H1 (cell line): ENCODE measurements around the gene CDX2. TPM values are rescaled to one million over a fixed set of nuclear protein-coding genes. Genes with fewer than 3 reads are reported as not detected.

Experiments
- CTCF ChIA-PET: fragments of 300-600 bp; sonication (Branson Sonifier 250); formaldehyde crosslinking; loops from one replicate; lab custom pipeline; 2021; ENCODE audit not compliant: partially characterized antibody; lab: Charles Lee
- POLR2A ChIA-PET: fragments of 300-600 bp; sonication (Branson Sonifier 250); formaldehyde crosslinking; loops from one replicate; lab custom pipeline; 2021; ENCODE audit warnings: inconsistent platforms; ENCODE audit not compliant: partially characterized antibody; lab: Charles Lee
- DNase-seq, 2 experiments: peaks; one replicate each; pipeline versions ENCODE4 v3.0.0 to v3.0.0-alpha.2; 2010 to 2022; ENCODE audit warnings: low spot score in 2 of 2, low read depth in 1 of 2, mixed read lengths in 1 of 2
- FAIRE-seq: peaks from 2 replicates; lab custom pipeline; 2011; peaks lifted over from hg19 to GRCh38; lab: Jason Lieb, UNC
- H2AFZ ChIP-seq: 2 replicates; pipeline ENCODE4 v1.8.1; 2012; ENCODE audit warnings: low read length, inconsistent platforms
- H2AK5ac ChIP-seq: 2 replicates; pipeline ENCODE4 v1.6.1; 2013; ENCODE audit warnings: low read depth, low read length
- H2BK120ac ChIP-seq: replicated peaks from 2 replicates; pipeline ENCODE3; 2013; ENCODE audit warnings: low read depth, low read length, inconsistent platforms
- H2BK12ac ChIP-seq: 2 replicates; pipeline ENCODE4 v1.6.1; 2013; ENCODE audit warnings: low read depth, low read length
- H2BK15ac ChIP-seq: 2 replicates; pipeline ENCODE4 v1.6.1; 2013; ENCODE audit warnings: low read length
- H2BK20ac ChIP-seq: 2 replicates; pipeline ENCODE4 v1.6.1; 2013; ENCODE audit warnings: low read length
- H2BK5ac ChIP-seq: 2 replicates; pipeline ENCODE4 v1.6.1; 2013; ENCODE audit warnings: low read depth, low read length
- H3K14ac ChIP-seq: 2 replicates; pipeline ENCODE4 v1.6.1; 2013; ENCODE audit warnings: inconsistent platforms; ENCODE audit not compliant: insufficient read length
- H3K18ac ChIP-seq: 2 replicates; pipeline ENCODE4 v1.6.1; 2013; ENCODE audit warnings: low read length; ENCODE audit errors: extremely low read depth
- H3K23ac ChIP-seq: 2 replicates; pipeline ENCODE4 v1.6.1; 2013; ENCODE audit warnings: inconsistent platforms; ENCODE audit not compliant: insufficient read length
- H3K23me2 ChIP-seq: 2 replicates; pipeline ENCODE4 v1.6.1; 2013; ENCODE audit warnings: low read depth, low read length
- H3K27ac ChIP-seq: 2 replicates; pipeline ENCODE4 v1.6.1; 2011; ENCODE audit warnings: low read depth, low read length, inconsistent platforms
- H3K27me3 ChIP-seq, 4 experiments: replicated peaks in 1 of 4; 1 replicate in 1 of 4; 2 replicates in 3 of 4; pipeline versions ENCODE4 v1.6.1 to v1.8.1; 2011 to 2013; ENCODE audit warnings: low read length in 3 of 4, mild to moderate bottlenecking in 3 of 4, inconsistent platforms in 2 of 4, mixed read lengths in 2 of 4, moderate library complexity in 1 of 4; ENCODE audit not compliant: control insufficient read depth in 3 of 4, insufficient read depth in 3 of 4; ENCODE audit errors: extremely low read depth in 1 of 4
- H3K36me3 ChIP-seq, 4 experiments: 2 replicates each; pipeline versions ENCODE4 v1.6.1 to v1.8.1; 2011 to 2013; ENCODE audit warnings: mild to moderate bottlenecking in 4 of 4, low read length in 3 of 4, moderate library complexity in 2 of 4, control low read depth in 1 of 4, inconsistent platforms in 1 of 4; ENCODE audit not compliant: insufficient read depth in 4 of 4, control insufficient read depth in 2 of 4
- H3K4ac ChIP-seq: replicated peaks from 2 replicates; pipeline ENCODE3; 2013; ENCODE audit warnings: low read length, low read depth, mixed read lengths, inconsistent platforms; ENCODE audit not compliant: insufficient read length
- H3K4me1 ChIP-seq, 4 experiments: replicated peaks in 1 of 4; 1 replicate in 1 of 4; 2 replicates in 3 of 4; pipeline versions ENCODE4 v1.6.1 to v1.8.1; 2011 to 2013; ENCODE audit warnings: low read length in 3 of 4, inconsistent platforms in 2 of 4, mixed read lengths in 1 of 4; ENCODE audit not compliant: insufficient read depth in 4 of 4, control insufficient read depth in 3 of 4
- H3K4me2 ChIP-seq, 2 experiments: 2 replicates each; pipeline versions ENCODE4 v1.6.1 to v1.8.1; 2011 to 2013; ENCODE audit warnings: low read depth in 2 of 2, low read length in 2 of 2, control low read depth in 1 of 2, inconsistent platforms in 1 of 2, mild to moderate bottlenecking in 1 of 2; ENCODE audit not compliant: insufficient read depth in 1 of 2
- H3K4me3 ChIP-seq, 4 experiments: fragments of 200-600, 300-600 bp in 1 of 4; sonication (generic), shearing (Covaris generic), sonication (Bioruptor Twin) in 1 of 4; 2 replicates each; pipeline versions ENCODE4 v1.5.1 to v1.8.1; 2011 to 2016; ENCODE audit warnings: low read length in 4 of 4, low read depth in 3 of 4, control low read depth in 2 of 4, inconsistent platforms in 2 of 4, mild to moderate bottlenecking in 2 of 4, mixed read lengths in 1 of 4, moderate library complexity in 1 of 4; ENCODE audit not compliant: insufficient read depth in 2 of 4; ENCODE audit errors: extremely low read depth in 1 of 4
- H3K56ac ChIP-seq: replicated peaks from 2 replicates; pipeline ENCODE3; 2013; ENCODE audit warnings: low read depth, mild to moderate bottlenecking, mixed read lengths, low read length, inconsistent platforms; ENCODE audit not compliant: insufficient read length
- H3K79me1 ChIP-seq: 2 replicates; pipeline ENCODE4 v1.6.1; 2013; ENCODE audit warnings: low read depth, low read length, control low read depth
- H3K79me2 ChIP-seq, 2 experiments: 2 replicates each; pipeline versions ENCODE4 v1.6.1 to v1.8.1; 2012 to 2013; ENCODE audit warnings: low read length in 2 of 2, mild to moderate bottlenecking in 2 of 2, inconsistent platforms in 1 of 2; ENCODE audit not compliant: insufficient read depth in 2 of 2, control insufficient read depth in 1 of 2
- H3K9ac ChIP-seq, 4 experiments: replicated peaks in 1 of 4; 1 replicate in 1 of 4; 2 replicates in 3 of 4; pipeline versions ENCODE4 v1.6.1 to v1.8.1; 2011 to 2013; ENCODE audit warnings: low read depth in 3 of 4, low read length in 3 of 4, control low read depth in 2 of 4, mild to moderate bottlenecking in 2 of 4, moderate library complexity in 2 of 4, inconsistent platforms in 1 of 4; ENCODE audit errors: extremely low read depth in 1 of 4
- H3K9me3 ChIP-seq, 2 experiments: 2 replicates each; pipeline versions ENCODE4 v1.6.1 to v1.8.1; 2012 to 2013; ENCODE audit warnings: mild to moderate bottlenecking in 2 of 2, moderate library complexity in 2 of 2, control low read depth in 1 of 2, inconsistent platforms in 1 of 2, low read depth in 1 of 2, low read length in 1 of 2, mixed read lengths in 1 of 2; ENCODE audit not compliant: insufficient read depth in 2 of 2
- H4K20me1 ChIP-seq, 2 experiments: replicated peaks in 1 of 2; 2 replicates each; pipeline versions ENCODE3 to v1.8.1; 2011 to 2013; ENCODE audit warnings: inconsistent platforms in 2 of 2, low read length in 2 of 2, mild to moderate bottlenecking in 1 of 2; ENCODE audit not compliant: insufficient read depth in 2 of 2, control insufficient read depth in 1 of 2
- H4K5ac ChIP-seq: 2 replicates; pipeline ENCODE4 v1.6.1; 2013; ENCODE audit warnings: low read length, low read depth, mixed read lengths, inconsistent platforms; ENCODE audit not compliant: insufficient read length
- H4K8ac ChIP-seq: 2 replicates; pipeline ENCODE4 v1.8.0; 2013; ENCODE audit warnings: mild to moderate bottlenecking, moderate library complexity, low read length, inconsistent platforms; ENCODE audit not compliant: insufficient read depth; ENCODE audit errors: extremely low read depth
- H4K91ac ChIP-seq: replicated peaks from 2 replicates; pipeline ENCODE3; 2013; ENCODE audit warnings: low read length, mixed read lengths, inconsistent platforms; ENCODE audit not compliant: insufficient read length
- BCL11A ChIP-seq, 2 experiments: IDR thresholded peaks; one replicate each; pipeline ENCODE4 v1.6.1; 2011; ENCODE audit warnings: low read depth in 2 of 2, low read length in 2 of 2, mild to moderate bottlenecking in 2 of 2
- EGR1 ChIP-seq: IDR thresholded peaks from 2 replicates; pipeline ENCODE4 v1.6.1; 2011; ENCODE audit warnings: low read depth, low read length, borderline replicate concordance
- EZH2 ChIP-seq: fragments of 200-600 bp; sonication (generic); IDR thresholded peaks from 2 replicates; pipeline ENCODE4 v1.7.1; 2012; ENCODE audit warnings: low read depth, mild to moderate bottlenecking, moderate library complexity, low read length, inconsistent platforms; ENCODE audit not compliant: severe bottlenecking
- FOSL1 ChIP-seq: IDR thresholded peaks from 2 replicates; pipeline ENCODE4 v1.6.1; 2011; ENCODE audit warnings: mild to moderate bottlenecking, low read depth, low read length, moderate library complexity; ENCODE audit not compliant: insufficient read depth
- NRF1 ChIP-seq: IDR thresholded peaks from 2 replicates; pipeline ENCODE4 v1.6.1; 2011; ENCODE audit warnings: mild to moderate bottlenecking, low read depth, low read length, improper control_type of control experiment
- RAD21 ChIP-seq, 2 experiments: IDR thresholded peaks in 1 of 2; conservative IDR thresholded peaks in 1 of 2; 2 replicates each; pipeline ENCODE4 v1.6.1; 2011; ENCODE audit warnings: low read depth in 2 of 2, low read length in 2 of 2, improper control_type of control experiment in 1 of 2, inconsistent platforms in 1 of 2, mild to moderate bottlenecking in 1 of 2, moderate library complexity in 1 of 2
- TBP ChIP-seq: IDR thresholded peaks from 2 replicates; pipeline ENCODE4 v1.6.1; 2011; ENCODE audit warnings: low read depth, low read length, improper control_type of control experiment
- WGBS, 2 experiments: shearing (Covaris generic) in 1 of 2; methylation state at CpG; one replicate each; pipeline versions ENCODE4 v1.1.6 to v1.1.7; 2013 to 2015; ENCODE audit warnings: low lambda C conversion rate in 2 of 2, mixed read lengths in 2 of 2, inconsistent platforms in 1 of 2, low coverage in 1 of 2, missing lambda C conversion rate in 1 of 2; ENCODE audit not compliant: insufficient replicate concordance in 2 of 2, insufficient coverage in 1 of 2, insufficient read length in 1 of 2; ENCODE audit errors: extremely low coverage in 1 of 2, missing lambda C conversion rate in 1 of 2; 5-methylcytosine and 5-hydroxymethylcytosine counted together
- polyA plus RNA-seq, 7 experiments: library from polyadenylated mRNA; depleted of rRNA in 3 of 7; stranded (reverse) in 5 of 7; unstranded in 2 of 7; fragments of >200 nt in 5 of 7; fragments of 200-250 nt in 2 of 7; gene quantifications; 1 replicate in 5 of 7; 2 replicates in 1 of 7; 4 replicates in 1 of 7; pipeline versions ENCODE4 v1.2.1 to v1.2.3, GENCODE V29; 2011 to 2013; ENCODE audit warnings: missing spikeins in 2 of 7, mixed read lengths in 2 of 7
- total RNA-seq: library from RNA; stranded (reverse); fragmentation: NEBNext Ultra II Directional; extraction: Animal tissue kit (Norgen Biotek cat#: 25700); gene quantifications from 2 replicates; pipeline ENCODE4 v1.2.1, GENCODE V29; 2021

The CDX2 gene
- total and polyA plus RNA-seq, 2 of the 8 experiments (the other 6 are each of a cell fraction or from before 2014, with no cell fraction given) = 0.09 TPM; not detected in 1

DNA sequence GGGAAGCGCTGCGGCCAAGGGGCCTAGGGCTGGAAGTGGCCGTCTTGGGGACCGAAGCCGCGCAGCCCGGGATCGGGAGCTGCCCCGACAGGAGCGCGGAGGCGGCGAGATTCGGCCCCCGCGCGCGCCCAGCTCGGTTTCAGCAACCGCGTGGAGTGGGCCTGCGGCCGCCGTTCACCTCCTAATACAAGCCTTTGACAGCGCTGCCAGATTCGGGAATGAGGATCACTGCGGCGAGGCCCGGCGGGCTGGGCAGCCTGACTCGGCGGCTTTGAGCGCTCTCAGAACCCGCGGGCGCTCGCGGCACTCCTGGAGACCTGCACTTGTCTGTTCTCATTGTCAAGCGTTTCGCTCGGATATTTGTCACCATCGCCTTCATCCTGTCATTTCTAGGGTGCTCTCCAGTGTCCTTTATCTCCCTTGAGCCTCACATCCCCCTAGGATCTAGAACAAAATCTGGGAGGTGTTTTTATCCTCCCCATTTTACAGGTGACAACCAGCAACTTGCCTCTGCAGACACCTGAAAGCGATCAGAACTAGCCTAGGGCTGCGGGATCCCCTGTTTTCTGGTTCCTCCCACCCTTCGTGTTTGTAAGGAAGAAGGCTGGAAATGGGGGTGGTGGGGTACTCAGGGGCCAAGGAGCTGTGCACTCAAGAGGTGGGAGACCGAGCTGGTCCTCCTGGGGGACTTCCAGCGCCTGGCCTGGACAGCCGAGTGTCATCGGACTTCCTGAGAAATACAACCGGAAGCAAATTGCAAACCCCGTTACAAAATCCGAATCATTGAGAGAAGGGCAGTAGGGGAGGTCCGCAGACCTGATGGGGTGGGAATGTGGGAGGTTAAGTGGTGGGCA lies 1.5 kb upstream of the CDX2 start:
- Histone ChIP-seq H3K4me1 (peaks cover 8 to 55% (median 34%) of the 10 kb centered on the region in 4 experiments), H2BK15ac (peak overlapping the region; percentile 61; the same call in 1 of the 2 replicates), H3K23me2 (peaks cover 5% of the 10 kb centered on the region; the same call in 1 of the 2 replicates), H3K9me3 (no peaks in the 10 kb centered on the region), H3K4me2 (peak overlapping the region; percentile 42 to 51), H3K18ac (peak overlapping the region; percentile 53; the same call in 1 of the 2 replicates), H4K91ac (no peak overlapping the region), H3K14ac (no peak overlapping the region), H3K9ac (no peak overlapping the region), H4K20me1 (peaks cover 19 to 39% of the 10 kb centered on the region in 2 experiments), H2AFZ (no peak overlapping the region), H2BK5ac (peak overlapping the region; percentile 71; the same call in 1 of the 2 replicates), H3K4me3 (peak overlapping the region in 1 of 4 experiments; percentile 12; a peak in 2 of 8 replicates), H2AK5ac (peak overlapping the region; percentile 88), H3K27me3 (peaks cover 93 to 100% (median 98%) of the 10 kb centered on the region in 4 experiments), H4K5ac (no peak overlapping the region), H3K79me2 (no peaks in the 10 kb centered on the region), H3K79me1 (no peaks in the 10 kb centered on the region), H2BK20ac (no peak overlapping the region), H2BK120ac (no peak overlapping the region), H4K8ac (no peak overlapping the region), H3K4ac (no peak overlapping the region), H3K56ac (no peak overlapping the region), H3K36me3 (peaks cover 0 to 12% (median 0%) of the 10 kb centered on the region in 4 experiments; a peak in 1 of 8 replicates), H2BK12ac (no peak overlapping the region), H3K27ac (no peak overlapping the region), H3K23ac (no peak overlapping the region)
- DNase-seq (no peak), FAIRE-seq (no peak)
- CTCF ChIA-PET = interaction anchor here (0.8 to 20.5 kb wide), 12 partner anchors 3 to 609 kb away, joined by 3 to 283 read pairs (median 5); partner anchors contain the start of genes CDX2 and URAD
- WGBS, 2 experiments = 5% methylated on average over 53 of the region's 53 CpGs; no CpG with 5 or more reads in 1 of the 2 experiments
- POLR2A ChIA-PET = interaction anchor here (0.6 to 1.9 kb wide), 6 partner anchors 9 to 174 kb away, joined by 3 to 8 read pairs (median 4); partner anchors contain the start of gene PDX1
- no peak for TF ChIP-seq EGR1
- no peak for TF ChIP-seq FOSL1
- no peak for TF ChIP-seq RAD21 (IDR thresholded peaks at IDR 0.05 in 1 of 2, conservative IDR thresholded peaks at IDR 0.05 in 1 of 2; ENCODE audit: low read depth in 2 of 2, low read length in 2 of 2)
- TF ChIP-seq NRF1 = no peak
- peak; percentile 98 for TF ChIP-seq EZH2
- TF ChIP-seq BCL11A (IDR thresholded peaks at IDR 0.05; ENCODE audit: low read depth in 2 of 2, low read length in 2 of 2) = no peak
- TF ChIP-seq TBP = no peak
